GM10266 (cell line): ENCODE results near the gene RASL12.

Experiments
- DNase-seq: peaks from one replicate; pipeline ENCODE4 v3.0.0; 2012; ENCODE audit errors: extremely low spot score
- CTCF ChIP-seq: IDR thresholded peaks from 2 replicates; pipeline ENCODE4 v1.5.1; 2012; ENCODE audit warnings: mild to moderate bottlenecking, low read depth; ENCODE audit not compliant: control insufficient read depth, insufficient read depth; ENCODE audit errors: missing control alignments

RASL12 gene

GRCh38 chr15:65038836-65039235, 29.0 kb downstream of the RASL12 start:
- DNase-seq: no peak
- TF ChIP-seq CTCF: no peak

GRCh38 chr15:65038428-65038827, 29.4 kb downstream of the RASL12 start:
- DNase-seq: no peak

GRCh38 chr15:65037309-65037708, 30.5 kb downstream of the RASL12 start:
- TF ChIP-seq CTCF: no peak
- DNase-seq: no peak

More at GRCh38 chr15:65038428-65038827, 29.4 kb downstream of the RASL12 start:
- TF ChIP-seq CTCF: no peak

- DNase-seq: no peak
- TF ChIP-seq CTCF: no peak
Observed at GRCh38 chr15:65034719-65035118, 33.1 kb downstream of the RASL12 start.

GRCh38 chr15:65033659-65034269, 34.0 kb downstream of the RASL12 start:
- peak; percentile 54 for DNase-seq
- peak; percentile 66 for TF ChIP-seq CTCF

GRCh38 chr15:65032801-65033537, 34.8 kb downstream of the RASL12 start:
- peak; percentile 70 for TF ChIP-seq CTCF
- DNase-seq: peak; percentile 57

GRCh38 chr15:65029736-65030208, 38.0 kb downstream of the RASL12 start:
- no peak for DNase-seq
- TF ChIP-seq CTCF: no peak
